Thyroid gland (tissue), 4 donors: ENCODE measurements around the gene GTPBP1. TPM values are rescaled to one million over a fixed set of nuclear protein-coding genes. Genes with fewer than 3 reads are reported as not detected.

Experiments
- DNase-seq, 2 donors: peaks; one replicate each; pipeline ENCODE4 v3.0.0-alpha.2; 2019
- H3K27ac ChIP-seq, 3 donors: fragments of 200-600 bp; sonication (generic); 1 replicate in 2 of 3; 2 replicates in 1 of 3; pipeline ENCODE4 v1.5.1; 2016 to 2019; ENCODE audit warnings: mild to moderate bottlenecking in 1 of 3, moderate library complexity in 1 of 3
- H3K27me3 ChIP-seq: fragments of 200-600 bp; sonication (generic); one replicate; pipeline ENCODE4 v1.5.1; 2019
- H3K36me3 ChIP-seq, 2 donors: fragments of 200-600 bp; sonication (generic); one replicate each; pipeline ENCODE4 v1.5.1; 2016 to 2019
- H3K4me1 ChIP-seq, 2 donors: fragments of 200-600 bp; sonication (generic); one replicate each; pipeline ENCODE4 v1.5.1; 2017 to 2019
- H3K4me3 ChIP-seq, 3 donors: fragments of 200-600 bp; sonication (generic); replicated peaks in 1 of 3; 1 replicate in 2 of 3; 2 replicates in 1 of 3; pipeline ENCODE4 v1.5.1; 2016; ENCODE audit warnings: mild to moderate bottlenecking in 1 of 3
- H3K9me3 ChIP-seq: fragments of 200-600 bp; sonication (generic); one replicate; pipeline ENCODE4 v1.5.1; 2017
- CTCF ChIP-seq, 6 experiments: fragments of 200-600 bp in 3 of 6; fragments of 450-650 bp in 3 of 6; sonication (generic) in 3 of 6; IDR thresholded peaks; one replicate each; pipeline ENCODE4 v1.5.1; 2016 to 2019; ENCODE audit warnings: antibody characterized with exemption in 6 of 6, mild to moderate bottlenecking in 2 of 6, inconsistent platforms in 1 of 6, moderate library complexity in 1 of 6
- POLR2A ChIP-seq, 2 donors: fragments of 450-650 bp; IDR thresholded peaks; one replicate each; pipeline ENCODE4 v1.6.1; 2017; ENCODE audit warnings: antibody characterized with exemption in 2 of 2, mild to moderate bottlenecking in 2 of 2, moderate library complexity in 1 of 2
- WGBS, 2 donors: methylation state at CpG; one replicate each; pipeline ENCODE4 v1.1.5; 2017; 5-methylcytosine and 5-hydroxymethylcytosine counted together
- intact Hi-C: fragments of 100-400 bp; cut with DNase I; formaldehyde crosslinking; loops from one replicate; pipeline ENCODE4 v1.15.1; 2023
- total RNA-seq, 4 donors: library from RNA; depleted of rRNA; stranded (reverse); fragments of >200 nt; gene quantifications; one replicate each; pipeline ENCODE4 v1.2.3, GENCODE V29; 2016

Gene GTPBP1
- total RNA-seq, 4 donors from 2014 or later: 51.6 to 117 (median 69.6) TPM

- H3K4me1 ChIP-seq: peaks cover 11 to 15% of the 10 kb centered on the region in 2 donors
- H3K9me3 ChIP-seq: no peaks in the 10 kb centered on the region
- H3K27me3 ChIP-seq: no peaks in the 10 kb centered on the region
- WGBS, 2 donors: 94 to 95% methylated on average over 7 of the region's 7 CpGs
- H3K27ac ChIP-seq: no peak overlapping the region
- no peak for DNase-seq
- intact Hi-C loops: no loop called here
- no peak overlapping the region for H3K4me3 ChIP-seq
- H3K36me3 ChIP-seq: peaks cover 43 to 55% of the 10 kb centered on the region in 2 donors
- no peak for TF ChIP-seq POLR2A (IDR thresholded peaks at IDR 0.05)
- TF ChIP-seq CTCF (IDR thresholded peaks at IDR 0.05): no peak
Measured at GRCh38 chr22:38721551-38721950, 15.8 kb downstream of the GTPBP1 start.

GRCh38 chr22:38724176-38724575, 18.4 kb downstream of the GTPBP1 start:
- WGBS, 2 donors: 91 to 96% methylated on average over 7 of the region's 7 CpGs
- Histone ChIP-seq H3K27me3 (no peaks in the 10 kb centered on the region), H3K27ac (no peak overlapping the region), H3K4me1 (peaks cover 0 to 2% of the 10 kb centered on the region in 2 donors), H3K9me3 (no peaks in the 10 kb centered on the region), H3K36me3 (peaks cover 59 to 67% of the 10 kb centered on the region in 2 donors), H3K4me3 (no peak overlapping the region)
- TF ChIP-seq POLR2A (IDR thresholded peaks at IDR 0.05) (no peak), CTCF (IDR thresholded peaks at IDR 0.05) (no peak)
- DNase-seq: no peak
- intact Hi-C loops: no loop called here

DNA sequence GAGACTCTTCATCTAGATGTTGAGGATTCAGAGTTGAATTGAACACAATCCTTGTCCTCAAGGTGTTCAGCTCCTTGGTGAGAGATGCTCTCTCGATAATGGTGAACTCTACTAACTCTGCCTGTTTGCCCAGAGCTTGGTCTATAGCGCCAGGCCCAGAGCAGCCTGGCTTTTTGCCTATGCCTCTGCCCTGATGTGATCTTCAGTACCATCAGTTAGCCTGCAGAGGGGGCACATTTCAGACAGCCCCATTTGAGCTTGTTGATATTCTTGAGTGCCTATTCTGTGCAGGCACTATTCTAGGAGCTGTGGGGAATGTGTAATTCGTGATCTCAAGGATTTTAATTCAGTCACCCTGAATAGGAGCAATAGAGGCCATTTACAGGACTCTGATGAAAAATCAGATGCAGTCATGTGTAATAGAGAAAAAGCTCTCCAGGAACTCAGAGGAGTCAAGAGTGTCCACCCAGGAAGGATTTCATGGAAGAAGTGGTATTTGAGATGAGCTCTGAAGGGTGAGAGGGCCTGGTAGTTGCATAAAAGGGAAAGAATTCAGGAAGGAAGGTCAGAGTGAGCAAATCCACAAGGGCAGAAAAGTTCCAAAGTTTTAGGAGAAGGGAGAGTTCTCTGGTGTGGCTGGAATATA, 19.3 kb downstream of the GTPBP1 start:
- Histone ChIP-seq H3K4me1 (no peaks in the 10 kb centered on the region), H3K9me3 (no peaks in the 10 kb centered on the region), H3K4me3 (no peak overlapping the region), H3K36me3 (peaks cover 68 to 76% of the 10 kb centered on the region in 2 donors), H3K27me3 (no peaks in the 10 kb centered on the region), H3K27ac (peak overlapping the region in 1 of 3 donors; percentile 8)
- TF ChIP-seq POLR2A (IDR thresholded peaks at IDR 0.05) (no peak), CTCF (IDR thresholded peaks at IDR 0.05) (peak in 4 of 6 experiments; percentile 32 to 51 (median 40))
- 54 to 60% methylated on average over 3 of the region's 3 CpGs for WGBS, 2 donors
- peak in 1 of 2 donors; percentile 36 for DNase-seq
- intact Hi-C loops: no loop called here

DNA sequence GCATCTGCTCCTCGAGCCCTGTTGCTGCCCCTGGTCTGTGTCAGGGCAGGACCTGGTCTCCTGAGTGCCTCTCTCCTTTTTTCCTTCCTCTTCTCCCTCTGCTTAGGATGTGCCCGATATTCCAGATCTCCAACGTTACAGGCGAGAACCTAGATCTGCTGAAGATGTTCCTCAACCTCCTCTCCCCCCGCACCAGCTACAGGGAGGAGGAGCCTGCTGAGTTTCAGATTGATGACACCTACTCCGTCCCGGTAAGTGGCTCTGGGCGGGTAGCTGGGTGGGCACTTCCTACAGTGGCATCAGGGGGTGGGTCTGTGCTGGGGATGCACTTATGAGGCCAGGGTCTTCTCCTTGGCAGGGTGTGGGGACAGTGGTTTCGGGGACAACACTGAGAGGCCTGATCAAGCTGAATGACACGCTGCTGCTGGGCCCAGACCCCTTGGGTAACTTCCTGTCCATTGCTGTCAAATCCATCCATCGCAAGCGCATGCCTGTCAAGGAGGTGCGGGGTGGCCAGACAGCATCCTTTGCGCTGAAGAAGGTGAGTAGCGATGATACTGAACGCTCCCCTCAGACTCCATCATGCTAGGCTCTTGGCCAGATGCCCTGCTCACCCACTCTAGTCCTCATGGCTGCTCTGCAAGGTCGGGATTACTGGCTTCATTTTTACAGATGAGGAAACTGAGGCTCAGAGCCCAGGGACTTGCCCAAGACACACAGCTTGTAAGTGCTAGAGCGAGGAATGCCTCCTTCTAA, 20.3 kb downstream of the GTPBP1 start:
- intact Hi-C loops: no loop called here
- Histone ChIP-seq H3K9me3 (no peaks in the 10 kb centered on the region), H3K36me3 (peaks cover 78 to 86% of the 10 kb centered on the region in 2 donors), H3K27ac (no peak overlapping the region), H3K4me3 (no peak overlapping the region), H3K27me3 (no peaks in the 10 kb centered on the region), H3K4me1 (no peaks in the 10 kb centered on the region)
- no peak for DNase-seq
- TF ChIP-seq POLR2A (IDR thresholded peaks at IDR 0.05) (no peak), CTCF (IDR thresholded peaks at IDR 0.05) (no peak)
- WGBS, 2 donors: 94 to 97% methylated on average over 15 to 18 of the region's 18 CpGs

DNA sequence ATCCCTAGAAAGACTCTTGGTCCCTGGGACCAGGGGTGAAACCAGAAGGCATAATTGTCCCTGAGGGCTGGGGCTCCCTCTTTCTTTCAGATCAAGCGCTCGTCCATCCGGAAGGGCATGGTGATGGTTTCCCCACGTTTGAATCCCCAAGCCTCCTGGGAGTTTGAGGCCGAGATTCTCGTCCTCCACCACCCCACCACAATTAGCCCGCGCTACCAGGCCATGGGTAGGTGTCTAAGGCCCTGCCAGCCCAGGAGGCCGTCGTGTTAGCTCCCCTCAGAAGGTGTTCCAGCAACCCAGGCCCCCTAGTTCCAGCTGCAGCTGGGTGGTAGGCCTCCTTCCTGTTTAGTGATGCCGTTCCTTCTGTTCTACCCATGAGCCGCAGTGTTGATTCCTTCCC, 21.4 kb downstream of the GTPBP1 start:
- no peak for DNase-seq
- 94 to 96% methylated on average over 12 of the region's 12 CpGs for WGBS, 2 donors
- no peak overlapping the region for H3K27ac ChIP-seq
- no peaks in the 10 kb centered on the region for H3K27me3 ChIP-seq
- intact Hi-C loops: no loop called here
- H3K4me1 ChIP-seq: peaks cover 0 to 4% of the 10 kb centered on the region in 2 donors
- H3K9me3 ChIP-seq: no peaks in the 10 kb centered on the region
- H3K36me3 ChIP-seq: peaks cover 81 to 95% of the 10 kb centered on the region in 2 donors
- TF ChIP-seq CTCF (IDR thresholded peaks at IDR 0.05) (no peak), POLR2A (IDR thresholded peaks at IDR 0.05) (no peak)
- no peak overlapping the region for H3K4me3 ChIP-seq
